ENCODE data around the gene CHRM3.
"Not testable (repeated sequence)": the region's sequence is repeated elsewhere in the genome, so short reads cannot be mapped to it uniquely, and the experiment has no call there.

The CHRM3 gene

DNA sequence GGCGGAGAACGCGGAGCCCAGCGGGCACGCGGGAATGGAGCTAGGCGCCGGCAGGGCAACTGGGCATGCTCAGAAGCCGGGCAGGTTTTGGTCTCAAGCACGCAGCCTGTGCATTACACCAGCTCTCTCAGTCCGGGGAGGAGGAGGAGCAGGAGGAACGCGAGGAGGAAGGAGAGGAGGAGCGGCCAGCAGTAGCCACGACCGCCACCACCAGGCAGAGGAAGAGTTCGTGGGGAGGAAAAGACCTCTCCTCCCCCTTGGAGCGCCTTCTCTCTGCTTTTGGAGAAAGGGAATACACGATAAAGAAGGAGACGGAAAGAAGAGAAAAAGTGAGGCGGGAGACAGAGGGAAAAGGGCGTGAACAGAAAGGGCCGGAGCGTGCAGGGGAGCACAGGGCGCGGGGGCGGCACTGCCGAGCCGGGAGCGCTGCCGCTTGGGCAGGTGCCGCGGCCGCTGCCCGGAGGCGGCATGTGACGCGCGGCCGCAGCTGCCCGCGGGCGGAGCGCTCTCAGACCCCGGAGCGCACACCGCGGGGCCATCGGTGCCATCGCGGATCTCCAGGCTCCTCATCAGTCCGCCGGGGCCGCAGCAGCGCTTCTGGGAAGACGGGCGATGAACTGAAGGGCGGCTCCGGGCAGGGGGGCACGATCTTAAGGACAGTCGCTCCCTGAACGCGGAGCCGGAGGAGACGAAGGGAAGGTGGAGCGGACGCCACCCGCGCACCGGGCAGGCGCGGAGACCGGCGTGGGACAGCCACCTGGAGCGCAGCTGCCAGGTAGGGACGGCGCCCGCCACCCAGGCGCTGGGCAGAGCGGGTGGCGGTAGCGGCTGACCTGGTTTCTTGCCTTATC lies at the start of gene CHRM3:
Gene CHRM3 (plus strand): TSS at position 116 of the 851 bp plus-strand sequence. CDS start 520,884 bp downstream, outside the sequence.
- DNase-seq (ENCODE audit: low read depth, low spot score): no peak

DNA sequence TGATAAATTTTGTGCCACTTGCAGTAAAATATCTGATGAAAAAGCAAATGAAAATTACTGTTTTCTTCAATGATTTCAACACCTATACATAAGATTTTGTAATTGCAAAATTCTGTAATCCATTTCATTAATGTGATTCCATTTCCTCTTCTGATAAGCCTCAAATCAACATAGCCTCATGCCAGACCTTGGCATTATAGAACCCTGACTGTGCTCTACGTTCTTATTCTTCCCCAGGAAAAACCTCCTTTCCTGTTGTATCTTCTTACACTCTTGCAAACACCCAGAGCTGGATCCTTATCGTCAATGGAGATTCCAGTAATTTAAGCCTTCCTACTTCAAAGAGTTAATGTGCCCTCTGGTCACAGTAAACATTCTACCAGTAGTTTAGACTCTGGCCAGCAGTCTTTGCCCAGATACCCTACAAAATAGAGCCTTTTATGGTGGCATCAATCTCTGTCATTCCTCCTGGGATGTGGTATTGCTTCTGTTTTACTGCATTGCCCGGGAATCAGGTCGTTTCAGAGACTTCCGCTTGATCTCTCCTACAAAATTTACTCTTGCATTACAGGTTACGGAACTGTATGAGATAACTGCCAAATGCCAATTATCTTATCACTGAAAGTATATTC lies 48.5 kb upstream of the CHRM3 start:
- no peak for DNase-seq (ENCODE audit: low read depth, low spot score)

DNA sequence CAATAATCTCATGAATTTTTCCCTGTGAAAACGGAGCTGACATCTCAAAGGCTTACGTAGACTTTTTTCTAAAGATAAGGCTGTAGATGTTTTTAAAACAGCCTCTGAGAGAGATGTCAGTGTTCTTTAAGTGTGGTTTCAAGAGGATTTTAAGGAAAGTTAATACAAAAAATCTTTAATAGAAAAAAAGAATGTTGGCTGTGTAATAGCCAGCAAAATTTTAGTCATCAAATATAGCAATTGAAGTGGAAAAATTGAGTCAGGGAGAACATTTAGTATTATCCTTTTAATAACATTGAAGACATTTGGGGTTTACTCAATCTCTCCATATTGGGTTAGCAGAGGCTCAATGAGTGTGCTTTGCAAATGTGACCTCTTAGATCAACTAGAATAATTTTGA lies 38.6 kb upstream of the CHRM3 start:
- DNase-seq (ENCODE audit: low read depth, low spot score): no peak

DNA sequence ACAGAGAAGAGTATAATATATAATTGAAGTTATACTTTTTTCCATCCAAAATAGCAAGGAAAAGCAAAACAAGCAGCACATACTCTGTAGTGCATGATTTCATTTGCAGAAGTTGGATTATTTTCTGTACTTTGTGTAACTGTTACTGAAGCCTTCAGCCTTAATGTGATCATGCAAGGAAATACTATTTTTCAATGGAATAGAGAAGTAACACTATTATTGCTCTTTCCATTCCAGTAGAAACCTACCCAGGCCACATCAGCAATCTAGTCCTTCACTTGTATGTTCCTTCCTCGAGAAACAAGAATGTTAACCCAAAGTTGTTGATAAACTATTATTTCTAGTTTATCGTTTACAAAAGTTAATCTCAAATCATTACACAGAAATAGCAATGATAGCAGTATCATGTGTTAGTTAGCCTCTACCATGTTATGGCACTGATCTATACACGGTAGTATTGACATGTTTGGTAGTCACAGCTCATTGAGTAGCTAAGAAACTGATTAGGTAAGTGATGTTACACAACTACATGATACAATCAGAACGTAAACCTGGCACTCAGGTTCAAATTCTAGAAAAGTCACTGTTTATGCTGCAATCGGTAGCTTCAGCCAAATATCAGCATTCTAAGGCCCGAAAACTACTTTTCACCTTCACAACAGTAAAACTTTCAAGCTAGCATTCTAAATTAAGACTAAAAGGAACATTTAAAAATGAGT lies 37.6 kb upstream of the CHRM3 start:
- DNase-seq (ENCODE audit: low read depth, low spot score): no peak

DNA sequence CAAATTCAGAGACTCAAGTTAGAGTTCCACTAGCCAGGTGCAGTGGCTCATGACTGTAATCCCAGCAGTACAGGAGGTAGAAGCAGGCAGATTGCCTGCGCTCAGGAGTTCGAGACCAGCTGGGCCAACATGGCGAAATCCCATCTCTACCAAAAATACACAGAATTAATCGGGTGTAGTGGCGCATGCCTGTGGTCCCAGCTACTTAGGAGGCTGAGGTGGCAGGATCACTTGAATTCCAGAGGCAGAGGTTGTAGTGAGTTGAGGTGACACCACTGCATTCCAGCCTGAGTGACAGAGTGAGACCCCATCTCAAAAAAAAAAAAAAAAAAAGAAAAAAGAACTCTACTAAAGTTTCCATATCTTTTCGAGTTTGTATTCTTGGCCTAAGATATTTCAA lies 36.7 kb upstream of the CHRM3 start:
- DNase-seq (ENCODE audit: low read depth, low spot score): no peak

DNA sequence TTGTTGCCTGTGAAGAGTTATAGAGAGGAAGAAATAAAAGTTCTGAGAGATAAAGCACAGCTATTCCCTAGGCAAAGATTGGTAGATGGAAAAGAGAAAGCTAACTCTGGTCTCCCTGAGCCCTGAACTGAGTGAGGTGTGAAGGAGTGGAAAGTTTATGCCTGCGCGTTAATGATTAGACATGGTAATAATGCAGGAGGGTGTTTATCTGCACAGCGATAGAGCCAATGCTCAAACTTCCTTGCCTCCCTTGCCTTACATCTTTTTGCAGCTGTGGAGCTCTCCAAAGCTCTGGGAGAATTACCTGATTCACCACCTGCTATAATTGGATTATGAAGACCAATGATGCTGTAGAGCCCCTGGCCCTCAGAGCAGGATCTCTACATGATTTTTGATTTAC lies 32.8 kb upstream of the CHRM3 start:
- no peak for DNase-seq (ENCODE audit: low read depth, low spot score)

DNA sequence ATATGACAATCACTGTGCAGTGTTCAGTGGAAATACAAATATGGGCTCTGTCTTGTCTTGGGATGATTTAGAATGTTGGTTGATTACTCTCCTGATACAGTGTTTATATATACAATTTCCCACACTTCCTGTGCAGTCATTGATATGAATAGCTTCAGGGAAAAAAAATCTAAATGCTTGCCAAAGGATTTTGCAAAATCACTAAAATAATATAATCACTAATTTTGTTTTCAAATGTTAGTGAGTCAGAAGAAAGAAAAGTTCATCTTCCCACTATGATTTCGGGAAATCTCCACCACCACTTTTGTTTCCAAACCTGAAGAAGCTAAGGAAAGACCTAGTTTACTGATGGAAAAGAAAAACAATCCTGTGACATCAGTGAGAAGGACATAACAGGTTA lies 32.1 kb upstream of the CHRM3 start:
- no peak for DNase-seq (ENCODE audit: low read depth, low spot score)

DNA sequence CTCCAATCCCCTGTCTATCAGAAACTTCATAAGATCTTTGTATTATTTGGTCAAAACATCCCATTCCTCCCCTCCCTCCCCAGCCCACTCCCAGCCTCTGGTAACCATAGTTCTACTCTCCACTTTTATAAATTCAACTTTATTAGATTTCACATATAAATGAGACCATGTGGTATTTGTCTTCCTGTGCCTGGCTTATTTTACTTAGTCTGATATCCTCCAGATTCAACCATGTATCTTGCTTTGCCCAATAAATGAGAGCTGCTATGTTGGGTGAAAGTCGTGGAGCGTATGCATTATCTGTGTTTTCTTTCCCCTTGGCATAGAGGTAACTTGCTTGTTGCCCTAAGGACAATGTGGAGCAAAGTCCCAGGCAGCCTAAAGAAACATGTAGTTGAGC lies 28.5 kb upstream of the CHRM3 start:
- DNase-seq (ENCODE audit: low read depth, low spot score): no peak

DNA sequence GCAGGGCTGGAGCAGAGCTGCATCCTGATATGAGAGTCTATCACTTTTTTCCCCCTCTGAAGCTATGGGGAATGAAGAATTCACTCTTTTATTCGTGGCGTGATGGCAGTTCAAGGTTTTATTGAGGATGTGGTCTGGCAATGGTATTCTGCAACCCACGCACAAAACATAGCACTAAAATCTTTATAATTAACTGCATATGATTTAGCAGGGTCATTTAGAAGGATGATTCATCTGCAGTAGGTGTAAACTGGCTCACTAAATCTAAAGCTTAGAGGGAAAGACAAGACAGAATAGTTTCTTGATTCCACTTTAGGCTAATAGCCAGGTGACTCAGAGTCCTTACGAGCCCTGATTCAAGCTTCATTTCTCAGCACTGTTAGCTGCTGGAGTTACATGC lies 25.0 kb upstream of the CHRM3 start:
- no peak for DNase-seq (ENCODE audit: low read depth, low spot score)

DNA sequence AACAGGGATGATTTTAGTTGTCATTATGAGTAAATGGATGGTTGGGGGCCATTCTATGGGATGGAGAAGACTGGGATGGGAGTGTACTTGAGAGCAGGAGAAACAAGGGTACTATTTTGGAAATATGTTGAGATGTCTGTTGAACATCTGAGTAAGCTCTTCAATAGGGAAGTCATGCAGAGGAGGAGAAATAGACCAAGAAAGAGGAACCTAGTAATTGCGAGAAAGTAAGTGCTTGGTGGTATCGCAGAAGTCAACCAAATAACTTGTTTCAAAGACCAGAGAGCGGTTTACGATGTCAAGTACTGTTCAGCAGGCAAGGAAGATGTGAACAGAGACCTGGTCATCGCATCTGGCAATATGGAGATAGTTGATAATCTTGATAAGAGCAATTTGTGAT lies 22.4 kb upstream of the CHRM3 start:
- DNase-seq (ENCODE audit: low read depth, low spot score): no peak

DNA sequence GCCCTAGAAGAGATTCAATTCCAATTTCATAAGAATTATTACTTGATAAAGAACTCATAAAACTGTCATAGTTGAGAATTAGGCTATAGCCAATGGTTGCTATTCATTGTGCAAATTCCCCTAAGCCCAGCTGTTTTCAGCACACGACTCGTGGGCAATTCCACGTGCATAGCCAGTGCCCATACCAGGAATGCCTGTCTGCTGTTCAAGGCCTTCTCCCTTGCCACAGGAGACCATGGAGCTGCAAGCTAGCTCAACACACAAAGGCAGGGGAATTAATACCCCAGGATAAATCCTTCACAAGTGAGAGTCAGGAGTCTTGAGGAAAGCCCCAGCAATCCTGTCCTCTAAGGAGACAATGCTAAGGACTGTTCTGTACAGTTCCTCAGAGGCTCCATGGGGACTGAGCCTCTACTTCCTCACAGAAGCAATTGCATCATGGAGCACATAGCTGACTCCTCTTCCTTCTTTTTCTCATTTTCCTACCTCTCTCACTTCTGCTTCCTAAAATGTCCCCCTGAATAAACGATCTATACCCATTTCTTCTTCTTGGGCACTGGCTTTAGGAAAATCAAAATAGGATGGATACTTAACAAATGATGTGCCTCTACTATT lies 19.1 kb upstream of the CHRM3 start:
- no peak for DNase-seq (ENCODE audit: low read depth, low spot score)

DNA sequence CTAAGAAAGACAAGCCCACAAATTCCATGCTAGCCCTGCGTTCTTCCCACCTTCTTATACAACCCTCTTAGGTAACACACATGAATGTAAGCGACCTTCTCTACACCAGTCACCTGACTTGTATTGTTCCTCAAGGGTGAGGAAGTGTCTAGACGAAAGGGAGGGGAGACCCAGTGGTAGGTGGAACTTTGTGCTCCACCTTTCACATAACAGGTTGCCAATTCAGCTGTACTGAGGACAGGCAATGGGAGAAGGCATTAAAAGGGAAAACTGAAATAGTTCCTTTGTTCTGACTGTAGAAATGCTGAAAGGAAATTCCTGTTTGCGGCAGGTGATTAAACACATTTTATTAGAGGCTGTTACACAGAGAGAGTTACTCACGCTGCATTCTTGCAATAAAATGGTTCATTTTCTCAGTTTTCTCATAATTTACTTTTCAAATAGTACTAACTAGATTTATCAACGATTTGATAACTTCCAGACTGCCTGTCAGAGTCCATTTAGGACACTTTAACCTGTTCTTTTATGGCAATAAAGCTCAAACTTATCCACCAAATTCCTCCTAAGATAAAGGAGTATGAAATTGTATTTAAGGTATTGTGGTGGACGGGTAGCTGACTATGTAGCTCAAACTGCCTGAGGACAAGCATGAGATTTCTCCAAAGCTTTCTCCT lies 17.8 kb upstream of the CHRM3 start:
- DNase-seq (ENCODE audit: low read depth, low spot score): no peak

DNA sequence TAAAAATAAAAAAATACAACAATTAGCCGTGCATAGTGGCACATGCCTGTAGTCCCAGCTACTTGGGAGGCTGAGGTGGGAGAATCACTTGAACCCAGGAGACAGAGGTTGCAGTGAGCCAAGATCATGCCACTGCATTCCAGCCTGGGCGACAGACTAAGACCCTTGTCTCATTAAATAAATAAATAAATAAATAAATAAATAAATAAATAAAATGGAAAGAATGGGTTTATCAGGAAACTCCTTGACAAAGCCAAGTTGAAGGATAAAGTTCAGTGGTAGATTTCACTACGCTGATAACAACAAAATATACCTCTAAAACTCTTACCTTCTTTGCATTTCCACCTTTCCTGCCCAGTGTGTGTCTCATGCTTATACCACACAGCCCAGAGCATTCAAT lies 15.5 kb upstream of the CHRM3 start:
- not testable (repeated sequence) for DNase-seq (ENCODE audit: low read depth, low spot score)

DNA sequence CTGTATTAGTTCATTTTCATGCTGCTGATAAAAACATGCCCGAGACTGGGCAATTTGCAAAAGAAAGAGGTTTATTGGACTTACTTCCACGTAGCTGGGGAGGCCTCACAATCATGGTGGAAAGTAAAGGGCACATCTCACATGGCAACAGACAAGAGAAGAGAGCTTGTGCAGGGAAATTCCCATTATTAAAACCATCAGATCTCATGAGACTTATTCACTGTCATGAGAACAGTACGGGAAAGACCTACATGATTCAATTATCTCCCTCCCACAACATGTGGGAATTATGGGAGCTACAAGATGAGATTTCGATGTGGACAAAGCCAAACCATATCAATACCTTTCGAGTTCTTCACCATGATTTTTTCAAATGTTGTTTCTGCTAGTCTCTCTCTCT lies 3.7 kb upstream of the CHRM3 start:
- DNase-seq (ENCODE audit: low read depth, low spot score): no peak

DNA sequence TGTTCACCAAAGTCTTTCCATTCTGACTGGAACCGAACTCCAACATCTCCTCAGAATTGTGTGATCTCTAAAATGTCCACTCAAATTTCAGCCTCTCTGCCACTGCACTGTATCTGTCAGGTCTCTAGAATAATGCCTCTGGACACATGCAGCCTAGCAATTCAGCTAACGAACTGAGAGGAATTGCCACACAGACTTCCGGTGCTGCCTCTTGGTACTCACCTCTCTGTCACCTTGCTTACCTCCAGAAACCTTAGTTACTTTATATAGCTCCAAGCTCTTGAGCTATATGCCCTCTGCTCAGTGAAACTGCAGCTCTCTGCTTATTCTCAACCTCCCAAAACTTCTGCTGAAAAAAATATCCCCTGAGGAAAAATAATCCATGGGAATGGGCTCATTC lies 2.7 kb upstream of the CHRM3 start:
- no peak for DNase-seq (ENCODE audit: low read depth, low spot score)

DNA sequence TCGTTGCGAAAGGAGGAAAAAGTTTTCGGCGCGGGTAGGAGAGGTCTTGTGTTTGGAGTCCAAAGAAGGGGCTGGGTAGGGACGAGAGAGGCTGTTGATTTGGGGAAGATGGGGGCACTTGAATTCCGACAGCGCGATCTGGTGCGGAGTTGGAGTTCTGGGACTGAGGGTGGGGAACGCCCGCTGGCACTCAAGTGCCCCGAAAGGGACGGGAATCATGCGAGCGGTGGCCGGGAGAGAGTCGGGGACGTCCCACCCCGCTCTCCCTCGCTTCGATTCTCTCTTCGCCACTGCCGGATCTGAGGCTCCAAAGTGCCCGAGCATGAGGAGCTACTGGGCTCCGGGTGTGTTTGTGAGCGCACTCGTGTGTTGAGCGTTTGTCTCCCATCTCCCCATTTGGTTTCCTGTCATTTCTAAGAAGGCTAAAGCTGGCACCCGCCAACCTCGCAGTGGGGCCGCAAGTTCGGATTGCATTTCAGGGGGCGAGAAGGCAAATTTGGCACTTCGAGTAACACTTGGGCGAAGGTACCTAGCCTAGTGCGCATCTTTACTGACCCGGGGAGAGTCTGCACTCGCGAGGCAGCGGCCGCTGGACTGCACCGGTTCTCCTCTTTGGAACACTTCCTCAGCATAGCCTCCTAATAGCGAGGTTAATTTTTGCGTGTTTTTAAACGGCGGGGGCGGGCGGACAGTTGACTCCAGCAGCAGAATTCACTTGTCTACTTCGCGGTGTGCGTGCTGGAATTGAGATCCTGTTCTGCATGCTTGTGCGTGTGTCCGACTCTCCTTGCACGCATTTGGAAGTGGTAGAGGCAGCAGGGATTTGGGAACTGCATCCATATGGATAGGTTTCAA lies 1.2 kb downstream of the CHRM3 start:
- DNase-seq (ENCODE audit: low read depth, low spot score): no peak

DNA sequence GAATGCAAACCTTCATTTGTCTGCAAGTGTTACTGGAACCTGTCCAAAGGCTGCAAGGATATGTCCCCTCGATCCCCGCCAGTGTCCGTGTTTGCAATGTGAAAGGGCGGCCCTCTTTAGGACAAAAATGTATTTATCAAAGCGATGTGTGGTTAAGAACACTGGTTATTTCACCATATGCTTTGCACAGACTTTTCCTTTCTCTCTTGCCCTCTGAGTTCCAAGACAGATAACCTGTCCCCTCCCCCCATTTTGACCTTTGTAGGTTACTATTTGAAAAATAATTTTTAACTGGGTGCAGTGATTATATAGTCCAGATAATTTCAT lies 1.8 kb downstream of the CHRM3 start:
- DNase-seq (ENCODE audit: low read depth, low spot score): no peak

DNA sequence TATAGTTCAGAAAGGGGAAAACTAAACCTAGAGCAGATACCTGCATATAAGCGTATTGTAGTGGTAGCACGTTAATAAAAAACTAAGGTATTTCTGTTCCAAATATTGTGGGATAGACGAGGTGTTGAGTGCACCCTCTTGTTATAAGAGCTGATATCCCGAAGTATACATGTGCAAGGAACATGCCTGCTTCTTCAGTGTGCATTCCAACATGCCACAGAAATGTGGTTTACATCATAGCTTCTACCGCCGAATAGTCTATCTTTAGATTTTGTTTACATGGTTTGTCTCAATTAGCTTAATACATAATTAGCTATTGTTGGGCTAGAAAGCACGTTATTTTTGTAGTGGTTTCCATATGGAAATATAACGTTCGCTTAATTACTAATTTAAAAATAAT lies 2.2 kb downstream of the CHRM3 start:
- DNase-seq (ENCODE audit: low read depth, low spot score): no peak

DNA sequence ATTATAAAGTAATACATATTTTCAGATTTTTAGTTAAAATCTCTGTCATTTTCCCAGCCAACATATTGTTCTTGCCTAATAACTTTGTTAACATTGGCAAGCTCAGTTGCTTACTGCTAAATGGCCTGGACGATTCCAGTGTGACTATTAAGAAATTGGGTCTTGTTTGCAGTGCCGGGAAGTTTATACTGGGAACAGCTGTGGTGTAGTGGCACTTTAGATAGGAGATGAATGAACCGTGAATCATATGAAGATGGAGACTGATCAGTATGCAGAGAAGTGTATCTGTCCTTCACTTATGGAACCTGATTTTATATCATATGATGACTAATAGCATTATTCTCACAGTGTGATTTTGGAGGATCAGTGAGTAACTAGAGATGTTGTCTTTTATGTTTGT lies 3.3 kb downstream of the CHRM3 start:
- no peak for DNase-seq (ENCODE audit: low read depth, low spot score)

DNA sequence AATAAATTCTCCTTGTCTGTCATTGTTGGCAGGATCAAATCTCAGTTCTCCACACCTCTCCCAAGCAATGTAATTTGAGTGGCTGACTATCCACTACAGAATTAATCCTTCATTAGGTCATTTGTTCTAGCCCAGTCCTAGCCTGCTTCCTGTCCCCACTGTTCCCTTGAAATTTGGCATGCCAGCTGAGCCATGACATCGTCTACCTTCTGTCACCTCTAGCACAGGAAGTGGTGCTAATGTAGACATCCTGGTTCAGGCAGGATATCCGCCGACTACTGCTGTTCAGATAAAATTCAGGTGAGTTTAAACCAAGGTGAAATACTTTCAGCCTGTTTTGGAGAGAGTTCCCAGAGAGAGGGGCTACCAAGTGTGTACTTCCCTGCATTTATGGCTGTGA lies 5.9 kb downstream of the CHRM3 start:
- DNase-seq (ENCODE audit: low read depth, low spot score): no peak

DNA sequence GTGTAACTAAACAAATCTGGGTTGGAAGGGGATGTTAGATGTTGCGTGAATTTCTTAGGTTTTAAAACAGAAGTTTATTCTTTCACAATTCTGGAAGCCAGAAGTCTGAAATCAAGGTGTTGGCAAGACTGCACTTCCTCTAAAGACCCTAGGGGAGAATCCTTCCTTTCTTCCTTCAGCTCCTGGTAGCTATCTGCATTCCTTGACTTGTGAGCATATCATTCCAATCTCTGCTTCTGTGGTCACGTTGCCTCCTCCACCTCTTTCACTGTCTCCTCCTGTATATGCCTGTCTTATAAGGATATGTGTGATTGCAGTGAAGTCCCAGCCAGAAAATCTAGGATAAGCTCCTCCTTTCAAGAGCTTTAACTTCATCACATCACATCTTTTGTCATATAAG lies 7.7 kb downstream of the CHRM3 start:
- no peak for DNase-seq (ENCODE audit: low read depth, low spot score)

Data from activated naive CD8-positive, alpha-beta T cell treated with anti-CD3 and anti-CD28 coated beads, Interleukin-2, amount 50 U/mL, for 16 hours (primary cell).